ENCODE measurements around the gene ACVR1B.
A peak's percentile ranks its signal among the peaks of the same experiment; 100 is the strongest.

The ACVR1B gene

DNA sequence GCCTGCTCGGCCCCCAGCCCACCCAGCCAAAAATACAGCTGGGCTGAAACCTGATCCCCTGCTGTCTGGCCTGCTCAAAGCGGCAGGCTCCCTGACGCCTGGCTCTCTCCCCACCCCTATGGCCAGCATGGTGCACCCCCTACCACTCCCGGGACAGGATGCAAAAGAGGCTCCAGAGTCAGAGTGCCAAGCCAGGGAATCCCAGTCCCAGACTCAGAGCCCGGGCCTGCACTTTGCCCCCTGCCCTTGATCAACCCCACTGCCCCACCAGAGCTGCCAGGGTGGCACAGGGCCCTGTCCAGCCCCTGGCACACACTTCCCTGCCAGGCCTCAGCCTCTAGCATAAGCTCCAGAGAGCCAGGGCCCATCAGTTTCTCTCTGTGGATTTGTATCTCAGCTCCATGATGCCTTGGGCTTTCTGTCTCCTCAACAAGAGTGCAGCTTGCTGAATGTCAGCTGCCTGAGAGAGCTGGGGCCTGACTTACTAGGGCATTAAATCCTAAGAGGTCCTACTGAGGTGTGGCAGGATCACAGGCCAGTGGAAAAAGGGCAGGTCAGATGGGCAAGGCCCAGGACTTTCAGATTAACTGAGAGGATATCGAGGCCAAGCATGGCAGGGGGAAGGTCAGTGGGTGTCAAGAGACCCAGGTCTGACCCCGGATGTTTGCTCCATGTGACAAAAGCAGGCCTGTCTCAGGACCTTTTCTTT, 30.3 kb upstream of the ACVR1B start:
- Histone ChIP-seq H4K20me1 (ENCODE audit: insufficient read depth, low read length) (no peaks in the 10 kb centered on the region), H3K9me2 (replicated peaks; ENCODE audit: insufficient read depth, low read length) (no peaks in the 10 kb centered on the region), H3K36me3 (replicated peaks; ENCODE audit: insufficient read depth, low read length) (no peaks in the 10 kb centered on the region), H3K27ac (ENCODE audit: low read length) (no peak overlapping the region), H3K79me2 (ENCODE audit: low read length) (no peaks in the 10 kb centered on the region), H3K4me2 (ENCODE audit: low read depth, low read length) (no peak overlapping the region), H3K4me3 (ENCODE audit: low read length) (no peak overlapping the region), H2AFZ (ENCODE audit: low read length) (no peak overlapping the region), H3F3A (ENCODE audit: insufficient read depth, low read length) (no peaks in the 10 kb centered on the region), H3K9me3 (replicated peaks; ENCODE audit: insufficient read depth, low read length) (no peaks in the 10 kb centered on the region), H3K4me1 (ENCODE audit: low read length) (peaks cover 5% of the 10 kb centered on the region), H3K27me3 (replicated peaks; ENCODE audit: insufficient read depth, low read length) (no peaks in the 10 kb centered on the region), H3K9ac (ENCODE audit: low read length) (no peak overlapping the region)
- DNase-seq = no peak
- TF ChIP-seq, protein P1, sequence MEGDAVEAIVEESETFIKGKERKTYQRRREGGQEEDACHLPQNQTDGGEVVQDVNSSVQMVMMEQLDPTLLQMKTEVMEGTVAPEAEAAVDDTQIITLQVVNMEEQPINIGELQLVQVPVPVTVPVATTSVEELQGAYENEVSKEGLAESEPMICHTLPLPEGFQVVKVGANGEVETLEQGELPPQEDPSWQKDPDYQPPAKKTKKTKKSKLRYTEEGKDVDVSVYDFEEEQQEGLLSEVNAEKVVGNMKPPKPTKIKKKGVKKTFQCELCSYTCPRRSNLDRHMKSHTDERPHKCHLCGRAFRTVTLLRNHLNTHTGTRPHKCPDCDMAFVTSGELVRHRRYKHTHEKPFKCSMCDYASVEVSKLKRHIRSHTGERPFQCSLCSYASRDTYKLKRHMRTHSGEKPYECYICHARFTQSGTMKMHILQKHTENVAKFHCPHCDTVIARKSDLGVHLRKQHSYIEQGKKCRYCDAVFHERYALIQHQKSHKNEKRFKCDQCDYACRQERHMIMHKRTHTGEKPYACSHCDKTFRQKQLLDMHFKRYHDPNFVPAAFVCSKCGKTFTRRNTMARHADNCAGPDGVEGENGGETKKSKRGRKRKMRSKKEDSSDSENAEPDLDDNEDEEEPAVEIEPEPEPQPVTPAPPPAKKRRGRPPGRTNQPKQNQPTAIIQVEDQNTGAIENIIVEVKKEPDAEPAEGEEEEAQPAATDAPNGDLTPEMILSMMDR (IDR thresholded peaks at IDR 0.05; ENCODE audit: low read length) = no peak
- TF ChIP-seq EZH2phosphoT487 (IDR thresholded peaks at IDR 0.05; ENCODE audit: low read length) (no peak), EZH2 (optimal IDR thresholded peaks at IDR 0.05; ENCODE audit: low read depth, low read length) (no peak)

DNA sequence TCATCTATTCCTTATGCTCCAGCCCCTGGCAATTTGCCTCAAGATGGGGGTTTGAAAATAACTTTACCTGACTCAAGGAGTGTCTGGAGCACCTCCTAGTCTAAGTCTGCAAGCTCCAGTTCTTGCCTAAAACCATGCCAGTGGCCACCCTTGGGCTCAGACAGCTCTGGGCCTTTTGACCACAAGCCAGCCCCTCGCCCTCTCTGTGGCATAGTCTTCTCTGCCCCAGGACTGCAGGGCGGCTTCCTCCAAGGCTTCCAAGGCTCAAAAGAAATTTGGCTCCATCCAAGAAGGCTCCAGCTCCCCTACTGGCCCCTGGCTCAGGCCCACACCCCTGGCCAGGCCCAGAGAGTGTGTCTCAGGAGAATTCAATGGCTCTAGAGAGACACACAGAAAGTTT, 29.4 kb upstream of the ACVR1B start:
- Histone ChIP-seq H3K4me2 (ENCODE audit: low read depth, low read length) (no peak overlapping the region), H2AFZ (ENCODE audit: low read length) (no peak overlapping the region), H3K4me3 (ENCODE audit: low read length) (no peak overlapping the region), H3K9me2 (replicated peaks; ENCODE audit: insufficient read depth, low read length) (no peaks in the 10 kb centered on the region), H3F3A (ENCODE audit: insufficient read depth, low read length) (no peaks in the 10 kb centered on the region), H3K9me3 (replicated peaks; ENCODE audit: insufficient read depth, low read length) (no peaks in the 10 kb centered on the region), H3K4me1 (ENCODE audit: low read length) (peaks cover 5% of the 10 kb centered on the region), H4K20me1 (ENCODE audit: insufficient read depth, low read length) (no peaks in the 10 kb centered on the region), H3K36me3 (replicated peaks; ENCODE audit: insufficient read depth, low read length) (no peaks in the 10 kb centered on the region), H3K79me2 (ENCODE audit: low read length) (no peaks in the 10 kb centered on the region), H3K27ac (ENCODE audit: low read length) (no peak overlapping the region), H3K27me3 (replicated peaks; ENCODE audit: insufficient read depth, low read length) (no peaks in the 10 kb centered on the region), H3K9ac (ENCODE audit: low read length) (no peak overlapping the region)
- DNase-seq = no peak
- TF ChIP-seq EZH2phosphoT487 (IDR thresholded peaks at IDR 0.05; ENCODE audit: low read length) = no peak
- no peak for TF ChIP-seq EZH2 (optimal IDR thresholded peaks at IDR 0.05; ENCODE audit: low read depth, low read length)
- TF ChIP-seq, protein P1 (IDR thresholded peaks at IDR 0.05; ENCODE audit: low read length) = no peak

DNA sequence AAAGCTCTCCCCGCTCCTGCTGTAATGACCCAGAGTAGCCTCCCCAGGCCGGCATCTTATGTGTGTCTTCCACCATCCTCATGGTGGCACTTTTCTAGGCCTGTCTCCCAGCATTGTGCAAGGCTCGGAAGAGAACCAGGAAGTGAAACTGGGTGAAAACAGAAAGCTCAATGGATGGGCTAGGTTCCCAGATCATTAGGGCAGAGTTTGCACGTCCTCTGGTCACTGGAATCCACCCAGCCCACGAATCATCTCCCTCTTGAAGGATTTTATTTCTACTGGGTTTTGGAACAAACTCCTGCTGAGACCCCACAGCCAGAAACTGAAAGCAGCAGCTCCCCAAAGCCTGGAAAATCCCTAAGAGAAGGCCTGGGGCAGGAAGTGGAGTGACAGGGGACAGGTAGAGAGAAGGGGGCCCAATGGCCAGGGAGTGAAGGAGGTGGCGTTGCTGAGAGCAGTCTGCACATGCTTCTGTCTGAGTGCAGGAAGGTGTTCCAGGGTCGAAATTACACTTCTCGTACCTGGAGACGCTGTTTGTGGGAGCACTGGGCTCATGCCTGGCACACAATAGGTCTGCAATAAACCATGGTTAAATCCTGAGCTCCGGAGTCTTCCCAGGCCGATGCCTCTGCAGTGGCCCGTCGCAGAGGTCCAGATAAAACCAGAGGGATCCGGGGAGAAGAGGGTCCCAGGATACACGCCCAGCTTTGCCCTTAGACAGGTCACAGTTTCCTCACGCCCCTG, 28.6 kb upstream of the ACVR1B start:
- no peaks in the 10 kb centered on the region for H3F3A ChIP-seq (ENCODE audit: insufficient read depth, low read length)
- peak overlapping the region; percentile 67; the same call in 1 of the 2 replicates for H3K4me2 ChIP-seq (ENCODE audit: low read depth, low read length)
- H3K27me3 ChIP-seq (replicated peaks; ENCODE audit: insufficient read depth, low read length) = no peaks in the 10 kb centered on the region
- H3K36me3 ChIP-seq (replicated peaks; ENCODE audit: insufficient read depth, low read length) = no peaks in the 10 kb centered on the region
- no peaks in the 10 kb centered on the region for H3K79me2 ChIP-seq (ENCODE audit: low read length)
- H3K4me3 ChIP-seq (ENCODE audit: low read length) = no peak overlapping the region
- H2AFZ ChIP-seq (ENCODE audit: low read length) = peak overlapping the region; percentile 12; the same call in 1 of the 2 replicates
- H3K27ac ChIP-seq (ENCODE audit: low read length) = no peak overlapping the region
- no peaks in the 10 kb centered on the region for H3K9me2 ChIP-seq (replicated peaks; ENCODE audit: insufficient read depth, low read length)
- no peaks in the 10 kb centered on the region for H4K20me1 ChIP-seq (ENCODE audit: insufficient read depth, low read length)
- no peak for DNase-seq
- H3K4me1 ChIP-seq (ENCODE audit: low read length) = peaks cover 5% of the 10 kb centered on the region
- no peak for TF ChIP-seq EZH2phosphoT487 (IDR thresholded peaks at IDR 0.05; ENCODE audit: low read length)
- H3K9me3 ChIP-seq (replicated peaks; ENCODE audit: insufficient read depth, low read length) = no peaks in the 10 kb centered on the region
- H3K9ac ChIP-seq (ENCODE audit: low read length) = no peak overlapping the region

Measured in MM.1S (cell line).